OCI-LY3 (cell line): ENCODE data around the gene HYAL3.

Experiments
- H2AFZ ChIP-seq: fragments of 200-600, 300-600 bp; shearing (Covaris generic); 2 replicates; pipeline ENCODE4 v1.6.0; 2014; ENCODE audit warnings: antibody characterized with exemption, low read depth, low read length
- H3K27ac ChIP-seq: fragments of 200-600, 300-600 bp; sonication (generic); 2 replicates; pipeline ENCODE4 v1.5.1; 2014; ENCODE audit warnings: mild to moderate bottlenecking, low read length, moderate library complexity, mixed read lengths
- H3K27me3 ChIP-seq: fragments of 200-600, 300-600 bp; sonication (generic); 2 replicates; pipeline ENCODE4 v1.6.1; 2014; ENCODE audit warnings: low read depth, low read length, mixed read lengths
- H3K36me3 ChIP-seq: fragments of 200-600, 300-600 bp; sonication (generic); replicated peaks from 2 replicates; pipeline ENCODE3; 2014; ENCODE audit warnings: low read depth, low read length, mixed read lengths
- H3K4me1 ChIP-seq: fragments of 300-600, 200-600 bp; sonication (generic); 2 replicates; pipeline ENCODE4 v1.6.1; 2014; ENCODE audit warnings: low read length, mixed read lengths
- H3K4me2 ChIP-seq: fragments of 200-600, 300-600 bp; sonication (generic); 2 replicates; pipeline ENCODE4 v1.6.1; 2014; ENCODE audit warnings: low read length, mixed read lengths
- H3K4me3 ChIP-seq: fragments of 300-600, 200-600 bp; sonication (generic); 2 replicates; pipeline ENCODE4 v1.5.1; 2014; ENCODE audit warnings: antibody characterized with exemption, mild to moderate bottlenecking, low read length, moderate library complexity
- H3K79me2 ChIP-seq: fragments of 300-600, 200-600 bp; shearing (Covaris generic); 2 replicates; pipeline ENCODE4 v1.6.1; 2014; ENCODE audit warnings: mild to moderate bottlenecking, low read length, mixed read lengths
- H3K9ac ChIP-seq: fragments of 300-600, 200-600 bp; shearing (Covaris generic); 2 replicates; pipeline ENCODE4 v1.6.0; 2014; ENCODE audit warnings: mild to moderate bottlenecking, low read length, moderate library complexity
- H3K9me3 ChIP-seq: fragments of 200-600, 300-600 bp; shearing (Covaris generic); 2 replicates; pipeline ENCODE4 v1.6.1; 2014; ENCODE audit warnings: low read length, mixed read lengths; ENCODE audit not compliant: insufficient read depth
- H4K20me1 ChIP-seq: fragments of 200-600, 300-600 bp; sonication (generic); 2 replicates; pipeline ENCODE4 v1.6.1; 2016; ENCODE audit warnings: low read length, mixed read lengths; ENCODE audit not compliant: insufficient read depth
- CTCF ChIP-seq: fragments of 200-600, 300-600 bp; sonication (generic); IDR thresholded peaks from 2 replicates; pipeline ENCODE4 v1.5.1; 2014; ENCODE audit warnings: antibody characterized with exemption, low read length, low read depth
- EZH2phosphoT487 ChIP-seq: fragments of 200-600 bp; shearing (Covaris generic); IDR thresholded peaks from 2 replicates; pipeline ENCODE4 v1.6.1; 2018; ENCODE audit warnings: antibody characterized with exemption, mixed run types, low read depth

Gene HYAL3

GRCh38 chr3:50254577-50255250, 44.5 kb downstream of the HYAL3 start:
- Histone ChIP-seq H3K4me1 (peaks cover 2% of the 10 kb centered on the region; the same call in 1 of the 2 replicates), H2AFZ (no peak overlapping the region), H3K9ac (no peak overlapping the region), H3K27ac (no peak overlapping the region), H4K20me1 (peaks cover 40% of the 10 kb centered on the region), H3K4me2 (no peak overlapping the region), H3K79me2 (peaks cover 17% of the 10 kb centered on the region), H3K27me3 (no peaks in the 10 kb centered on the region), H3K4me3 (no peak overlapping the region), H3K9me3 (0 out of 2 replicates have a peak, but pooled peaks cover 6% of the 10 kb centered on the region), H3K36me3 (peaks cover 71% of the 10 kb centered on the region)
- no peak for TF ChIP-seq CTCF

- no peaks in the 10 kb centered on the region for H3K9me3 ChIP-seq
- H3K4me1 ChIP-seq, result peaks cover 9% of the 10 kb centered on the region
- no peaks in the 10 kb centered on the region for H3K27me3 ChIP-seq
- H4K20me1 ChIP-seq, result peaks cover 74% of the 10 kb centered on the region
- peaks cover 55% of the 10 kb centered on the region for H3K36me3 ChIP-seq
- no peak overlapping the region for H2AFZ ChIP-seq
- no peak overlapping the region for H3K27ac ChIP-seq
- H3K4me2 ChIP-seq, result no peak overlapping the region
- no peak for TF ChIP-seq CTCF
- TF ChIP-seq EZH2phosphoT487, result no peak
- H3K4me3 ChIP-seq, result no peak overlapping the region
- H3K79me2 ChIP-seq, result peaks cover 51% of the 10 kb centered on the region
- H3K9ac ChIP-seq, result no peak overlapping the region
These were observed 48.0 kb downstream of the HYAL3 start for GRCh38 chr3:50251220-50251619.

GRCh38 chr3:50250514-50250913, 48.7 kb downstream of the HYAL3 start:
- H3K4me1 ChIP-seq, result peaks cover 15% of the 10 kb centered on the region
- no peak for TF ChIP-seq EZH2phosphoT487
- TF ChIP-seq CTCF, result no peak
- no peaks in the 10 kb centered on the region for H3K27me3 ChIP-seq
- peaks cover 74% of the 10 kb centered on the region for H4K20me1 ChIP-seq
- no peaks in the 10 kb centered on the region for H3K9me3 ChIP-seq
- no peak overlapping the region for H2AFZ ChIP-seq
- no peak overlapping the region for H3K27ac ChIP-seq
- H3K36me3 ChIP-seq, result peaks cover 52% of the 10 kb centered on the region
- H3K4me2 ChIP-seq, result no peak overlapping the region
- H3K79me2 ChIP-seq, result peaks cover 57% of the 10 kb centered on the region
- no peak overlapping the region for H3K9ac ChIP-seq
- H3K4me3 ChIP-seq, result no peak overlapping the region

- Histone ChIP-seq H3K4me1 (peaks cover 19% of the 10 kb centered on the region), H3K4me3 (no peak overlapping the region), H2AFZ (no peak overlapping the region), H3K9ac (no peak overlapping the region), H3K79me2 (peaks cover 66% of the 10 kb centered on the region), H3K27me3 (no peaks in the 10 kb centered on the region), H3K27ac (no peak overlapping the region), H4K20me1 (peaks cover 68% of the 10 kb centered on the region), H3K4me2 (no peak overlapping the region), H3K36me3 (peaks cover 42% of the 10 kb centered on the region), H3K9me3 (no peaks in the 10 kb centered on the region)
- TF ChIP-seq EZH2phosphoT487 (no peak), CTCF (no peak)
These were observed 49.7 kb downstream of the HYAL3 start for GRCh38 chr3:50249457-50249856.
